ENCODE measurements around the gene CEP162.

DNA sequence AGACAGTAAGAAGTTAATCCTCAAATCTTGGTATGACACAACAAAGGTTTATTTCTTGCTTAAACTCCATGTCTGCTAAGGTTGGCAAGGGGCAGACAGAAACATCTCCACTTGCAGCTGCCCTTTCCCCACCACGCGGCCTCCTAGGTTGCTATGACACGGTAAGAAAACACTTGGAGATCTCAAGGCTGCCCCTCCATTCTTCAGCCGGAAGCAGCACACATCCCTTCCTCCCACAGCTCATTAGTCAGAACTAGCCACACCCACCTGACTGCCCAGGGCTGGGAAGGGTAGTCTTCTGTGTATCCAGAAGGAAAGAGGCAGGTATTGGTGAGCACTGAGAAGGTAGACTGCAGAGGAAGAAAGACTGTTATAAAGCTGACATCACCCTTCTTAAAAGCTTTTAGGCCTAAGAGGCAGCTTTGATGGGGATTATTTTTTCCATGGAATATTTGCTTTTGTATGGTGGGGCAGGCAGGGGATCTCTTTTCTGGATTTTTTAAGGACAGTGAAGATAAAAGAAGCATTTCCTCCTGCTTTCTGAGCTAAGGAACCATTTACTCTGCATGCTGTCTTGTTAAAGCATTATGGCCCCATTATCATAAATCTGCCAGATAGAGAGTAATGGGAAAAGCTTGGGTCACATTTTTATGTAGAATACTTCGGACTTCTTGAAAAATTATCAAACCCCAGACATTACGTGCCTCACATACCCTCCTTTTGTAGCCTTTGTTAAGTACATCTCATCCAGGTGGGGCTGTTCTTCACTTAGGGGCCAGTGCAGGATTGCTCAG, 152.3 kb downstream of the CEP162 start:
- TF ChIP-seq, protein P1, sequence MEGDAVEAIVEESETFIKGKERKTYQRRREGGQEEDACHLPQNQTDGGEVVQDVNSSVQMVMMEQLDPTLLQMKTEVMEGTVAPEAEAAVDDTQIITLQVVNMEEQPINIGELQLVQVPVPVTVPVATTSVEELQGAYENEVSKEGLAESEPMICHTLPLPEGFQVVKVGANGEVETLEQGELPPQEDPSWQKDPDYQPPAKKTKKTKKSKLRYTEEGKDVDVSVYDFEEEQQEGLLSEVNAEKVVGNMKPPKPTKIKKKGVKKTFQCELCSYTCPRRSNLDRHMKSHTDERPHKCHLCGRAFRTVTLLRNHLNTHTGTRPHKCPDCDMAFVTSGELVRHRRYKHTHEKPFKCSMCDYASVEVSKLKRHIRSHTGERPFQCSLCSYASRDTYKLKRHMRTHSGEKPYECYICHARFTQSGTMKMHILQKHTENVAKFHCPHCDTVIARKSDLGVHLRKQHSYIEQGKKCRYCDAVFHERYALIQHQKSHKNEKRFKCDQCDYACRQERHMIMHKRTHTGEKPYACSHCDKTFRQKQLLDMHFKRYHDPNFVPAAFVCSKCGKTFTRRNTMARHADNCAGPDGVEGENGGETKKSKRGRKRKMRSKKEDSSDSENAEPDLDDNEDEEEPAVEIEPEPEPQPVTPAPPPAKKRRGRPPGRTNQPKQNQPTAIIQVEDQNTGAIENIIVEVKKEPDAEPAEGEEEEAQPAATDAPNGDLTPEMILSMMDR (IDR thresholded peaks at IDR 0.05): no peak
- TF ChIP-seq ZFX (IDR thresholded peaks at IDR 0.05; ENCODE audit: borderline replicate concordance): no peak

Data from 22Rv1 (cell line).